ENCODE measurements around the gene CADM1.

CADM1 gene

DNA sequence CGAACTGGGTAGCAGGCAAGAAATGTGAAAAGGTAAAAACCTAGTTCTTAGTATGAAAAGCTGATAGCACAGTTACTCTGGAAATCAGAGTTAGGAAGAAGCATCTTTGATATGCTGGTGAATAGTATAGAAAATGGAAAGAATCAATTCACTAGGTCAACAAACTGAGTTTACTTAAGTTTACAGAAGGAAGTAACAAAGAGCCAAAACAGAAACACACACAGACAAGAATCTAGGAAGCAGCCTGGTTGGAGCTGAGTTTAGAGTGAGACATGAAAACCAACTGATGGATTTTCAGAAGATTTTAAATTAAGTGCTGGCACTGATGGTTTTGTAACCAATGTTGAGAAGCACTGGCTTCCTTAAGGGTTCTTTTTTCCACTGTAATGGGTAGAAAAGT lies 296.3 kb downstream of the CADM1 start:
- in situ Hi-C loops (cut with HindIII; ENCODE audit: low pct_unique_long_range_greater_than_20kb, low sequenced_read_pairs) = no loop called here
- no peak for TF ChIP-seq JUND (IDR thresholded peaks at IDR 0.05; ENCODE audit: low read depth)
- DNase-seq (ENCODE audit: low read depth in 1 of 2, low spot score in 1 of 2) = peak; percentile 9 to 22

DNA sequence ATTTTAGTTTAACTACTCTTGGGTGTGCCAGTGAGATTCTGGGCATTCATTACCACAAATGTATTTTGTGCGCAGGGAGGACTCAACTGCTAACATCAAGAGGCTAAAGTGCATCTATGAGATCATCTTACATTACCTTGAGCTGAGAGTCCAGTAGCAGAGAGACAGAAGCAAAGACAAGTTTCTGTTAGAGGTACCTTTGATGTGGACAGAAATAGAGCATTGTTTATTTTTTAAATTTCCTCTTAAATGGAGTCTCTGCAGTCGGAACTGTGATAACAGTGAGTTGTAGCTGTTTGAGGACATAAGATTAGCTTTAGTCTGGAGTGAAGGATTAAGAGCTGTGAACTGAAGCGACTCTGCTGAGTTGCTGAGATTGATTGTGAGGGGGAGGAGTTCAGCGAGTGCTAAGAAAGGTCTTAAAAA lies 297.0 kb downstream of the CADM1 start:
- no peak for DNase-seq (ENCODE audit: low read depth in 1 of 2, low spot score in 1 of 2)
- in situ Hi-C loops (cut with HindIII; ENCODE audit: low pct_unique_long_range_greater_than_20kb, low sequenced_read_pairs) = no loop called here
- no peak for TF ChIP-seq JUND (IDR thresholded peaks at IDR 0.05; ENCODE audit: low read depth)

DNA sequence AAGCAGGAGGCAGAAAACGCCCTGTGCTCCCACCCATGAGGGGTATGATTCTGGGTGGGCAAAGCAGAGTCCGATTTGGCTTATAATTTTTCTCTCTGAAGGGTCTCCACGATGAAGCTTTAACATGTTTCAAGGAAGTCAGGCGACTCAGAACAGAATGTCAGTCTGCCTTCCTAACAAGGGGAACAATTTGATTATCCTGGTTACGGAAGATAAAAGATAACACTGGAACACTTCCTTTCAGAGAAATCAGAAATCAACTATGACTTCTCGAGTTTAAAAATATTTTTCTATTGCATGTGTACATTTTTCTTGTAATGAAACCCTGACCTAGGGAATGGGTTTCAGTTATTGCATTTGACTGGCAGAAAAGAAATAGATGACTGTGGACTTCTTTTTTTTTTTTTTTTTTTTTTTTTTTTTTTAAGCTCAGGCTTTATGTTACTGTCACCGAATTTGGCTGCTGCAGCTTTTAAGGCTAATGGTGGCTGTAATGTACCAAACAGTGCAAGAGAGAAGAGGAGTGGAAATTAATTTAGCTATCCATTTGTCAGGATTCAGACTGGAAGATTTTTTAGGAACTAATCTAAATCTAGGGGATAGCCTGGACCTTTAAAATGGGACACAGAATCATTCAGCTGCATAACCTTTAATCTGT lies 297.7 kb downstream of the CADM1 start:
- in situ Hi-C loops (cut with HindIII; ENCODE audit: low pct_unique_long_range_greater_than_20kb, low sequenced_read_pairs) = no loop called here
- DNase-seq (ENCODE audit: low read depth in 1 of 2, low spot score in 1 of 2) = no peak
- no peak for TF ChIP-seq JUND (IDR thresholded peaks at IDR 0.05; ENCODE audit: low read depth)

DNA sequence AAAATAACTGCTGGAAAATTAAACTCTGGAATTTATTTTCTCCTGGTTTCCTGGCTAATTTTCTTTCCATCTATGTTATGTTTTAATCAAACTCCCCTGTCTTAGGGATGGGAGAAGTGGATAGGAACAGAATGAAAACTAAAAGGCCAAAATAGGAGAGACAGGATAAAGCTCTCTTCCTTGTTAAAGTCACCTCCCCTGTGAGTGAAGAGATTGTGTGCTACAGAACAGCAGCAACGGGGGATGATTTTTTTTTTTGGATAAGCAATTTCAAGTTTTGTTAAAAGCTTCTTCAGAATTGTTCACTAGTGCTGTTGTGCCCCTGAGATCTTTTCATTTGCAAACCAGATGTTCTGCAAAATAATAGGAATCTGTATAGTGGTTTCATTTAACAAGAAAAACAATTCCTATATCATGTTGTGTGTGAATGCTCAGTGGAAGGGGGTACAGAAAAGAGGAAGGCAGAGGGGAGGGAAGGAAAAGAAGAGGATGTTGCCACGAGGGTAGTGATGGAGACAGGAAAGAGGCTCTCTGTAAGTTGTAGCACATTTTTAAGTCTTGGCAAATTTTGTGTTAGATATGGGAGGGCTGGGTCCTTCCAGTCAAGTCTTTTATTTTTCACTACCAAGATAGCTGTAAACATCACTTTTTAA lies 301.2 kb downstream of the CADM1 start:
- no peak for TF ChIP-seq JUND (IDR thresholded peaks at IDR 0.05; ENCODE audit: low read depth)
- DNase-seq (ENCODE audit: low read depth in 1 of 2, low spot score in 1 of 2) = no peak
- in situ Hi-C loops (cut with HindIII; ENCODE audit: low pct_unique_long_range_greater_than_20kb, low sequenced_read_pairs) = no loop called here

DNA sequence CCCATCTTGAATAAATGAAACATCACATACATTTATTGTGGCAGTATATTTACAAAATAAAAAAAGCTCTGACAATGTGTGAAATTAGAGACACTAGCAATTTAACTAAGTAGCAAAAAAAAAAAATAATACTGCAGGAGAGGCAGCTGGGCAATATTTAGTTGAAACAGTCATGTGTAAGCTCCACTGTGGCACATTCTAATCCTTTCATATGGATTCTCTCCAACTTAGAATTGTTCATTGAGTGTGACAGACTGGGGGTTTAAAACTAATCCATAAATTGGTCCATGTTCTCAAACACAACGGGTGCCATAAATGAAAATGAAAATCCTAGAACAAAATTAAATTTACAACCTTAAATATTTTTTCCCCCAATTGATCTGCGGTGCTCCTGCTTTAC lies 302.1 kb downstream of the CADM1 start:
- in situ Hi-C loops (cut with HindIII; ENCODE audit: low pct_unique_long_range_greater_than_20kb, low sequenced_read_pairs) = no loop called here
- DNase-seq (ENCODE audit: low read depth in 1 of 2, low spot score in 1 of 2) = no peak
- no peak for TF ChIP-seq JUND (IDR thresholded peaks at IDR 0.05; ENCODE audit: low read depth)

DNA sequence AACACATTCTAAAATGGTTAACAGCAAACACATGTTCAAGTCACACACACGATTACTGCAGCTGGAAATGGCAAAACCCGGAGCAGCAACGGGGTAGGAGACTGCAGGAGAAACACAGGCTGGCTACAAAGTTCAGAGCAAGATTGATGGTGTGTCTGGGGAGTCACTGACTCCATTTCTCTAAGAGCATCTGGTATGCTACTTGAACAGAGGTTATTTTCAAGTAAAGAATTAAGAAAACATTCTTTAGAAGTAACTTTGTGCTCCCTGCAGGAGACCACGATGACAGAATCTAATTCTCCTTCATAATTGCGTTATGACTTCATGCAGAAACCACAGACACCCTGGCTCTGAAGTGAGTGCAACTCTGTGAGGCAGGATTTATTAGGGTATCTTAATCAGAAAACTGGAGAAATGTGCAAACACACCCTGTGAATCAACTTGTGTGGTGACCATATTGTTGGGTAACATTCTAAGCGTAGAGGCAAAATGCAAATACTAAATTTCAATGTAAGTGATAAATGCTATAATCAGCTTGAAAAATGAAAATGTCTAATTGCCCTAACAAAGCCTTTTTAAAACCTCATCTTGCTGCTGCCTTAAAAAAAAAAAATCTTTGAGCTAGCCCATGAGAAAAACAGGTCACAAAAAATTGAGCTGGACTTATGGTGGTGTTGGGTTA lies 303.0 kb downstream of the CADM1 start:
- no peak for DNase-seq (ENCODE audit: low read depth in 1 of 2, low spot score in 1 of 2)
- in situ Hi-C loops (cut with HindIII; ENCODE audit: low pct_unique_long_range_greater_than_20kb, low sequenced_read_pairs) = no loop called here
- no peak for TF ChIP-seq JUND (IDR thresholded peaks at IDR 0.05; ENCODE audit: low read depth)

DNA sequence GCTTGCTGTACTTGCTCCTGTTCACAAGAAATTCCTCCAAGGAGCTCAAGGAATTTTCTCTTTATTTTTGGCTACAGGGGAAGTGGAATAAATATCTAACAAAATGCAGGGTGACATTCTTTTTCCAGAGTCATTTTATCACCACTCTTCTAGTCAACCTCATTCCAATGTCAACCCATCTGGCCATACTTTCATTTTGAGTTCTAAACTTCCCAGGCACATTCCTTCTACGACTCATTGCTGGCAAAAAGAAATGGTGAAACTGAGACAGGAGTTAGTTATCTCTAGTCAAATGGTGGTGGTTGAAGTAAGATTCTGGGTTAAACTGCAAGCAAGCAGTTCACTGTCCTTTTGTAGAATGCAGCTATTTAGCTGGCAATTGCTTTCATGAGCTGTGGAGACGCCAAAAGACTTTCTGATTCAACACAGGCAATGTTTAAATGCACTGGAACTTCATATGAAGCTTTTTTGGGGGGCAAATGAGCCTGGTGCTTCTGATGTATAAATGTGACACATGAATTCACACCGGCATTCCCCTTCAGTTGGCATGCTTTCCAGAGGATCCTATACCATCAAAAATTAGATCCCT lies 304.6 kb downstream of the CADM1 start:
- in situ Hi-C loops (cut with HindIII; ENCODE audit: low pct_unique_long_range_greater_than_20kb, low sequenced_read_pairs) = no loop called here
- DNase-seq (ENCODE audit: low read depth in 1 of 2, low spot score in 1 of 2) = no peak
- no peak for TF ChIP-seq JUND (IDR thresholded peaks at IDR 0.05; ENCODE audit: low read depth)

DNA sequence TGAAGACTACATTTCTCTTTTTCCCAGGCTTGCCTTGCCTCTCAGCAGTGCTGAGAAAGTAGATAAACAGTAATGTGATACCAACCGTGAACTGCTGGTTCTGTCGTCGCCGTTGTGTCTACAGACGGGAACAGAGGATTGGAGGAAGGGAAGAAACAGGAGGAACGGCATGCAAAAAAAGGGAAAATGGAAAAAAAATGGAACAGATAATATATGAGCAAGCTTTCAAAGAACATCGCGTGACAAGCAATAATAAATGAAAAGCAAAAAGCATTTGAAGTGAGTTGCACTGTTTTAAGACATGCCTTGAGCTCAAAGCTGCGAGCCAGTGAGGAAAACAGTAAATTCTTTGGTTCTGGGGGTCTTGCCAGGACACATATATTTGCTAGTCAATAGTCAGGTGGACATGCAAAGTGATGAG lies 305.9 kb downstream of the CADM1 start:
- DNase-seq (ENCODE audit: low read depth in 1 of 2, low spot score in 1 of 2) = no peak
- in situ Hi-C loops (cut with HindIII; ENCODE audit: low pct_unique_long_range_greater_than_20kb, low sequenced_read_pairs) = no loop called here
- no peak for TF ChIP-seq JUND (IDR thresholded peaks at IDR 0.05; ENCODE audit: low read depth)

DNA sequence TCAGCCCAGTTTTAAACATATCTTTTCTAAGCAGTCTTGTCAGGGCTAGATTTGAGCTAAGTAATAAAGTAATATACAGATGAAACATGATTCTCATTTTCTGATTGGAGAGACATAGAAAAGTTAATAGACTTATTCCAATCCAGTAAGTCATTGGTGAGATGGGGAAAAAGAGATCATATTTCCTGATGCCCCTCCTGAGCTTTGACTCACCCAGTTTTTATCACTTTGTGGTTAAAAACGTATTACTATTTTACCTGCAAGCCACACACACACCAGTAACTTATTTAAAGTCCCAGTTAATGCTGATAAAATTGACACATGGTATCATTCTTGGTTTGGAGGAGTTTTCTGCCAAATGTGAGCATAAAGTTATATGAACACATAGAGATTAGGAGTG lies 306.8 kb downstream of the CADM1 start:
- TF ChIP-seq JUND (IDR thresholded peaks at IDR 0.05; ENCODE audit: low read depth) = no peak
- no peak for DNase-seq (ENCODE audit: low read depth in 1 of 2, low spot score in 1 of 2)
- in situ Hi-C loops (cut with HindIII; ENCODE audit: low pct_unique_long_range_greater_than_20kb, low sequenced_read_pairs) = no loop called here

DNA sequence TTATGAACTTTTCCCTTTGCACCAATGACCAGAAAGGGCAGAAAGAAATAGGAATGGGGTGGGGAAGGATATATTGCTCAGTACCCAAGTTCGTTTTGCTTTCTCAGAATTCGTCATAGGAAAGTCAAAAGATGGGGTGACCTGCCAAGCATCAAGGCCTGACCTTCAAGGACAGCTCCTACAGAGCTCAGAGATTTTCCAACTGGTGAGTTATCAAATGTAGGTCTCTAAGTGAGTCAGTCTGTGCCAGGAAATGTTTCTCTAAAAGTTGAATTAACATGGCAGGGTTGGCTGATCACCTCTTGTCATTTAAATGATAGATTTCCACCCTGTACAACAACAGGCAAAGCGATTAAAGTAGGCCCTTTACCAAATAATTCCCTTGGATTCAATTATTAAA lies 307.2 kb downstream of the CADM1 start:
- TF ChIP-seq JUND (IDR thresholded peaks at IDR 0.05; ENCODE audit: low read depth) = no peak
- in situ Hi-C loops (cut with HindIII; ENCODE audit: low pct_unique_long_range_greater_than_20kb, low sequenced_read_pairs) = no loop called here
- DNase-seq (ENCODE audit: low read depth in 1 of 2, low spot score in 1 of 2) = no peak

DNA sequence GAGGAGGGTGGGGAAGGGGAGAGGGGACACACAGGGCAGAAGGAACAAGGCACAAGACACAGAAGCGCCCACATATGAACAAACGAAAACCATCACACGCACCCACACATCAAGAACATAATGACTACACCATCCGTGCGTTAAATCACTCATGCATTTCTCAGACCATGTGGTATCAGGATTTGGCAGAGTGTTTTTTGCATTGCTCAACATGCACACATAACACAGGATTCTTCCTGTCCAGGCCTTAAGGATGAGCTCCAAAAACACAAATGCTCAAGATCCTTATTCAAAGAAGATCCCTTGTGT lies 309.5 kb downstream of the CADM1 start:
- in situ Hi-C loops (cut with HindIII; ENCODE audit: low pct_unique_long_range_greater_than_20kb, low sequenced_read_pairs) = no loop called here
- no peak for TF ChIP-seq JUND (IDR thresholded peaks at IDR 0.05; ENCODE audit: low read depth)
- no peak for DNase-seq (ENCODE audit: low read depth in 1 of 2, low spot score in 1 of 2)

DNA sequence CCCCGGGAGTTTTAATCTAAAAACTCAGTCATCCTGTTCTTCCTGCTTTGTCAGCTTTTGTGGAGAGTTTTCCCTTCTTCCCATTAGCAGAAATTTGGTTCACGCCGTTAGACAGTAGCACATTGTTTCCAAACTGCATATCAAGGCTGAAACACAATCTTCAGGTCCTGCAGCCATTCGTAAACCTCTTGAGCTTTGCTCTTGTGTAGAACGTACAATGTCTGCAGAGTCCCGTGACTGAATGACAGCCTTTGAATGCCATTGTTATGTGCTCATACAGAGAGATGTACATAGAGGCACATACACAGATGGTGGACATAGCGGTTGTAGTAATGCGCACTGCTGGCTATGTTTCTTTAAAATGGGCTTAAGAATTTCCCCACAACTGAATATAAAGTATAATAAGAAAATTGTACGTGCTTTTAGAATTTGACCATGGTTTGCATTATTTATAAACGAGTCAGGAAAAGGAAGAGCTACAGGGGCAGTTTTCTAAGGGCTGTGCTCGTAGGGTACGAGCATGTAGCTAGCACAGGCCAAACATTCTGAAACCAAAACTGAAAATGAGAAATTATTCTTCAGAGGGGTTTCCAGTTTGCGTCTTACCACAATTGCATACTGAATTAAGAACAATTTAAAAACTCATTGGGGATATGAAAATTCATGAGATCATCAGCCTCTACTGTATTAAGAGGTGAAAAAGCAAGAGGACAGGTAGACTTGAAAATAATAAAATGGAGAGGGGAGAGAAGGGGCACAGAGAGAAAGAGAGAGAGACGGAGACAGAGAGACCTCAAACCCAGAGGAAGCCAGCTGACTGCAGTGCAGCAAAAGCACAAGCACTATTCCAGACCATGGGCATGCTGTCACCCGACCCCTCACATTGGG lies 310.1 kb downstream of the CADM1 start:
- peak in 1 of 2 experiments; percentile 23 for DNase-seq (ENCODE audit: low read depth in 1 of 2, low spot score in 1 of 2)
- TF ChIP-seq JUND (IDR thresholded peaks at IDR 0.05; ENCODE audit: low read depth) = no peak
- in situ Hi-C loops (cut with HindIII; ENCODE audit: low pct_unique_long_range_greater_than_20kb, low sequenced_read_pairs) = no loop called here
